GM15510 (cell line): ENCODE results near the gene PRX.

ENCODE experiments used
- POLR2A ChIP-seq: IDR thresholded peaks from 3 replicates; pipeline ENCODE4 v1.6.1; 2011; ENCODE audit warnings: borderline replicate concordance; ENCODE audit not compliant: insufficient read length; ENCODE audit errors: extremely low read depth

The PRX gene

GRCh38 chr19:40420451-40420765 is 7.2 kb upstream of the PRX start:
- no peak for TF ChIP-seq POLR2A

- no peak for TF ChIP-seq POLR2A
Observed at GRCh38 chr19:40419780-40420179, 6.6 kb upstream of the PRX start.

DNA sequence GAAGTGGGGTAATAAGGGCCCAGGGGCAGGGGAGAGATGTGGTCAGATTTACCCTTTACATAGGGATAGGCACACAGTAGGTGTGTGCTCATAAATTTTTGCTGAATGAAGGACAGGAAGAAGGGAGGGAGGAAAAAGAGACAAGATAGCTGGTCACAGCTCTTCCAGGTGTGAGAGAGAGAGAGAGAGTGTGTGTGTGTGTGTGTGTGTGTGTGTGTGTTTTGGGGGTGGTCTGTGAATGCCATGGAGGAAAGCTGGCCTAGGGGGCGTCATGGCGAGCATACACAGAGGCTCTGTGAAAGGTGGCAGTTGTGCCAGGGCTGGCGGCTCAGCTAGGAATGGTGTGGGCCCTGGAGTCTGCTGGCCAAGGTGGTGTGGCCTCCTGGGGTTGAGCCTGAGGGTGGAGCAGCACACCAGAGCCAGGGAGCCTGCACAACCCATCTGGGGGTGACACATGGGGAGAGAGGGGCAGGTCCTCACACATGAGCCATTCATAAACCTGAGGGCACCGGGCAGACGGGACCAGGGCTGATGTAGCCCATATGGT is 6.0 kb upstream of the PRX start:
- no peak for TF ChIP-seq POLR2A

DNA sequence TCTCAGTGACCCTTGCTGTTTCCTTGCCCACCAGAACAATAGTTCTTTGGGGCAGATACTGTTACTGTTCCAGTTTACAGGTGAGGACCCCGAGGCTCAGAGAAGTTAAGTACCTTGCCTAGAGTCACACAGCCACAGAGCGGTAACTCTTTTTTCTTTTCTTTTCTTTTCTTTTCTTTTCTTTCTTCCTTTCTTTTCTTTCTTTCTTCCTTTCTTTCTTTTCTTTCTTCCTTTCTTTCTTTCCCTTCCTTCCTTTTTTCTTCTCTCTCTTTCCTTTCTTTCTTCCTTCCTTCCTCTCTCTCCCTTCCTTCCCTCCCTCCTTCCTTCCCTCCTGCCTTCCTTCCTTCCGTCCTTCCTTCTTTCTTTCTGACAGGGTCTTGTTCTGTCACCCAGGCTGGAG is 4.9 kb upstream of the PRX start:
- TF ChIP-seq POLR2A = no peak

GRCh38 chr19:40417643-40417981 is 4.4 kb upstream of the PRX start:
- no peak for TF ChIP-seq POLR2A

DNA sequence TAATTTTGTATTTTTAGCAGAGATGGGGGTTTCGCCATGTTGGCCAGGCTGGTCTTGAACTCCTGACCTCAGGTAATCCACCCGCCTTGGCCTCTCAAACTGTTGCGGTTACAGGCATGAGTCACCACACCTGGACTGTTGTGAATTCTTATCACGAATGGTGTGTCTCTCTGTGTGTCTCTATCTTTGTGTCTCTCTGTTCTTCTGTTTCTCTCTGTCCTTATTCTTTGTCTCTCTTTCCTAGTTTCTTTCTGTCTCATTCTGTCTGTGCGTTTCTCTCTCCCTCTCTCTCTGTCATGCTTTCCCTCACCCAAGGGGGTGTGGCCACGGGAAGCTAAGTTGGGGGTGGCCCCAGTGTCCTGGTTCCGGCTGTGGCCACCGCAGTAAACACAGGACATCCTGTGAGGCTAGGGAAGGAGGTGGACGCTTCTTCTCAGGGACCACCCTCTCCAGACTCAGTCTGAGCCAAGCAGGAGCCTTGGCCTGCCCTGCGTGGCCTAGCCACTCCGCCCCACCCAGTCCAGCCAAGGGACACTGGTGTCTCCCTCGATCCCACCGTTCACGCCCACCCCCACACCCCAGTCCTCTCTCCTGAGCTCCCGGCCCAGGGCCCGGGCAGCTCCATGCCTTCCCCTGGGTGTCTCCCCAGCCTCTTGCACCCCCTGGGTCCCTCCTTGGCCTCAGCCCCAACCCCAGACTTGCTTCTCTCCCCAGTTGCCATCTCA is 3.9 kb upstream of the PRX start:
- TF ChIP-seq POLR2A = peak; percentile 17

- no peak for TF ChIP-seq POLR2A
Observed at GRCh38 chr19:40415768-40416167, 2.6 kb upstream of the PRX start.

GRCh38 chr19:40414542-40415535 is 1.7 kb upstream of the PRX start:
- TF ChIP-seq POLR2A = no peak

DNA sequence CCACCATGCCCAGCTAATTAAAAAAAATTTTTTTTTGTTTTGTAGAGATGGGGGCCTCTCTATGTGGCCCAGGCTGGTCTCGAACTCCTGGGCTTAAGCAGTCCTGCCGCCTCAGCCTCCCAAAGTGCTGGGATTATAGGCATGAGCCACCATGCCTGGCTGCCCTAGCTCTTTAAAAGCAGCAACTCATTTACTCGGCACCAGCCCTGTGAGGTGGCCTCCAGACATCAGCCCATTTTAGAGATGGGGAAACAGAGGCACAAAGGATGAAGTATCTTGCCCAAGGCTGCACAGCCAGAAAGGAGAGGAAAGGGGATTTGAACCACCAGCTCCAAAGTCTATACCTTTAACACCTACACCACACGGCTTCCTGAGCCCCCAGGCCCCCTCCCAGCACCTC is 312 bp downstream of the PRX start:
- no peak for TF ChIP-seq POLR2A

- no peak for TF ChIP-seq POLR2A
Observed at GRCh38 chr19:40411958-40412499, 1.1 kb downstream of the PRX start.

DNA sequence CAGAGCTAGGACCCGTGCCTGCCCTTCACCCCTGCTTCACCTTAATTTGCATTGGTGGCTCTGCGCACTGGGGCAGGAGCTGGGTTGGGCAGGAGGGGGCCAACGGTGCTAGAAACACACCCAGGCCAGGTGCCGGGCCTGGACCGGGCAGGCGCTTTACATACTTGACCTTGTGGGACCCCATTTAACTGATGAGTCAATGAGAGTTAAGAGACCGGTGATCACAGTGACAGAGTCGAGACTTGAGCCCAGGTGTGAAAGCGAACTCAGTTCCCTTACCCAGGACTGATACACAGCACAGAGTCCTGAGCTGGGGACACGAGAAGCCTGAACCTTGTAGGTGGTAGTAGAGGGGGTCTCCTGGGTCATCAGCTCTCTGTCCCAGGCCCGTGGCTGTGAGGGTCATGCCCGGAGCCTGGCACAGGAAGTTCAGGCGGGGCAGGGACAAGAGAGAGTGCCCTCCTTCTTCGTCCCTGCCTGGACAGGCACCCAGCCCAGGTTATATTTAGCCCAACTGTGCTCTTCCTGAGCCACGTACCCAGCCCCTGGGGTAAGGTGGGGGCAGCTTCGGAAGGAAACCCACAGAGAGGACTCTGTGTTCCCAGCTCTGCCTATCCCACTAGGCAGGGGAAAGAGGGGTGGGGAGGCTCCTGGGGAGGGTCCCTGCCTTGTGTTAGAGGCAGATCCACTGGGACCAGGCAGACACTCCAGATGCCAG is 1.9 kb downstream of the PRX start:
- no peak for TF ChIP-seq POLR2A

- no peak for TF ChIP-seq POLR2A
Observed at GRCh38 chr19:40410030-40410389, 3.2 kb downstream of the PRX start.

DNA sequence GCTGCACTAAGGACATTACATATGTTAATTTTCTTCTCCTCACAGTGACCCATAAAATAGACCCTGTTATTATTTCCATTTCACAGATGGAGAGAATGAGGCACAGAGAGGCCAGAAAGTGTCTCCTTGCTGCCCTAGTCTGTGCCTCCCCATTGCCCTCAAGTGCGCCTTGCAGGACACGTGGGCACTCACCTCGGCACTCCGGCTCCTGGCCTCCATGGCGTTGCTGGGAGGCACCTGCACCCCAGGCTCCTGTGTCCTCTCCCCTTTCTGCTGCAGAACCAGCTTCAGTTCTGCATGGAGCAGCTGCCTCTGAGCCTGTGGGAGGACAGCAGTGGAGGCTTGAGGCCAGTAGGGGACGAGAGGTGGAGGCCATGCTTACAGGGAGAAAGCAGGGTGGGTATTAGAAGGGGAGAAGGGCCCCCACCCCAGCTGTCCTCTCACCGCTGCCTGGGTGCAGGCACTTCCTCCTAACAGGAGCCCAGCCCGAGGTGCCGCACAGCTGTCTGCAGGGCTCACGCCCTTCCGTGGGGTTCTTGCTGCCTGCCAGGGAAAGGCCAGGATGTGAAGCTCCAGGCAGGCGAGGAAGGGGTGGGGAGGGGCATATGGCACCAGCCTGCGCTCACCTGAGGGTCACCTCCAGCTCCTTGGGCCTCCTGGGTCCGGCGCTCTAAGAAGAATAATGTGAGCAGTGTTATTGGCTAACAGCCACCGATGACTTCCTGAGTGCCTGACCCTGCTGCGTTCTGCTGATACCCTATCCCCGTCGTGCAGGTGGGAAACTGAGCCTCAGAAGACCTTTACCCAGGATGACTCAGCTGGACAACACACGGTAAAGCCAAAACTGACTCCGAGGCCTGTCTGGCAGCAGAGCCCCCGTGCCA is 5.2 kb downstream of the PRX start:
- TF ChIP-seq POLR2A = no peak

DNA sequence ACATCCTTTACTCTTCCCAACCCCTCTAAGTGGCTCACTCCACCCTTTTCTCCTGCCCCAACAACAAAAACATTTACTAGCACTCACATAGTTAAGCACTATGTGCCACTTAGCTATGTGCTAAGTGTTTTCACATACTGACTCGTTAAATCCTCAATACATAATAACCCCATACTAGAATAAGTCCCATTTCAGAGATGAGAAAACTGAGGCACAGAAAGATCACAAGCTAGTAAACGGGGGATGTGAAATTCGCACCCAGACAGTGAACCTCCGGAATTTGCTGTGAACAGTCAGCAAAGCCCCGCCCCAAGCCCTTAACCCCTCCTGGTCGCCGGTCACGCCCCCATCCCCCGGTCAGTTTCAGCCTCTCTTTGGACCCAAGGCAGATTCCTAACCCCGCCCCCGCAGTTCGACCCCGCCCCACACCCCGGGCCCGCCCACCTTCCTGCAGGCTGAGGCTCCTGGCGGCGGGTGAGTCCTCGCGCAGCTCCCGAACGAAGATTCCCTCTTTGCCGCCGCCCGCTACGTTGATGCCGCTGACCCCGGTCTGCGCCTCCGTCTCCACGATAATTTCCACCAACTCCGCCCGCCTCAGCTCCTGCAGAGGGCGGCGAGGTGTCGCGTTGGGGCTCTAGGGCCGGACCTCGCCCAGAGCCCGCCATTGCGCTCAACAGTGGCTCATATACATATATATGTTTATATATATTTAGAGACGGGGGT is 9.8 kb downstream of the PRX start:
- peak; percentile 28 for TF ChIP-seq POLR2A

GRCh38 chr19:40400559-40400958 is 12.6 kb downstream of the PRX start:
- no peak for TF ChIP-seq POLR2A
